HL-60 (cell line): ENCODE data around the gene DIAPH1.

ENCODE experiments used
- DNase-seq, 2 experiments: peaks; one replicate each; pipeline ENCODE4 v3.0.0-alpha.2; 2010 to 2020; ENCODE audit warnings: low read depth in 1 of 2, low spot score in 1 of 2
- H3K27ac ChIP-seq: fragments of 250-450 bp; sonication (Bioruptor Pico); replicated peaks from 2 replicates; pipeline ENCODE4 v1.5.1; 2020; ENCODE audit warnings: mild to moderate bottlenecking, moderate library complexity
- H3K27me3 ChIP-seq: fragments of 250-450 bp; sonication (Bioruptor Pico); 2 replicates; pipeline ENCODE4 v1.5.1; 2021; ENCODE audit warnings: mild to moderate bottlenecking, moderate library complexity; ENCODE audit not compliant: insufficient read depth, poor library complexity, severe bottlenecking
- H3K4me3 ChIP-seq: replicated peaks from 2 replicates; pipeline ENCODE4 v1.5.1; 2011; ENCODE audit warnings: mild to moderate bottlenecking, control low read depth, low read length; ENCODE audit not compliant: insufficient read depth
- GABPA ChIP-seq: IDR thresholded peaks from 2 replicates; pipeline ENCODE4 v1.6.1; 2012; ENCODE audit warnings: low read depth
- POLR2AphosphoS5 ChIP-seq: IDR thresholded peaks from 2 replicates; pipeline ENCODE4 v1.6.1; 2012; ENCODE audit warnings: low read depth
- SPI1 ChIP-seq: IDR thresholded peaks from 2 replicates; pipeline ENCODE4 v1.6.1; 2012; ENCODE audit warnings: low read depth, mild to moderate bottlenecking, borderline replicate concordance
- TF ChIP-seq, protein P1 (sequence below): IDR thresholded peaks from 2 replicates; pipeline ENCODE4 v1.6.1; 2012; ENCODE audit warnings: low read depth; ENCODE audit not compliant: insufficient replicate concordance
- TF ChIP-seq, protein P2 (sequence below): IDR thresholded peaks from one replicate; pipeline ENCODE4 v1.5.1; 2011; ENCODE audit warnings: low read length, control low read depth, inconsistent platforms; ENCODE audit not compliant: insufficient read depth

The DIAPH1 gene

DNA sequence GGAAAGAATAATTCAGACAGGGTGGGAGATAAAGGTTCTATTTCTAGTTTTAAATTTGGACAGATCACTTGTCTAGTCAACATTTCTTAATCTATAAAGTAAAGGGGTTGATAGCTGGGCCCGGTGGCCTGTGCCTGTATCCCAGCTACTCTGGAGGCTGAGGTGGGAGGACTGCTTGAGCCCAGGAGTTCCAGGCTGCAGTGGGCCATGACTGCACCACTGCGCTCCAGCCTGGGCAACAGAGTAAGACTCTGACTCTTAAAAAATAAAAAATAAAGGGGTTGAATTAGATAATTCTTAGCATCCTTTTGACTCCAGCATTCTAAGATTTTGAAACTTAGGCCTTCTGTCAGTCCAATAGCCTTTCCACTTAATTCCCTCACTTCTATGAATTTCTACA is 10.8 kb downstream of the DIAPH1 start:
- H3K27ac ChIP-seq, result peak overlapping the region; percentile 94
- TF ChIP-seq POLR2AphosphoS5 (no peak), SPI1 (no peak), GABPA (no peak)
- TF ChIP-seq, protein P1, sequence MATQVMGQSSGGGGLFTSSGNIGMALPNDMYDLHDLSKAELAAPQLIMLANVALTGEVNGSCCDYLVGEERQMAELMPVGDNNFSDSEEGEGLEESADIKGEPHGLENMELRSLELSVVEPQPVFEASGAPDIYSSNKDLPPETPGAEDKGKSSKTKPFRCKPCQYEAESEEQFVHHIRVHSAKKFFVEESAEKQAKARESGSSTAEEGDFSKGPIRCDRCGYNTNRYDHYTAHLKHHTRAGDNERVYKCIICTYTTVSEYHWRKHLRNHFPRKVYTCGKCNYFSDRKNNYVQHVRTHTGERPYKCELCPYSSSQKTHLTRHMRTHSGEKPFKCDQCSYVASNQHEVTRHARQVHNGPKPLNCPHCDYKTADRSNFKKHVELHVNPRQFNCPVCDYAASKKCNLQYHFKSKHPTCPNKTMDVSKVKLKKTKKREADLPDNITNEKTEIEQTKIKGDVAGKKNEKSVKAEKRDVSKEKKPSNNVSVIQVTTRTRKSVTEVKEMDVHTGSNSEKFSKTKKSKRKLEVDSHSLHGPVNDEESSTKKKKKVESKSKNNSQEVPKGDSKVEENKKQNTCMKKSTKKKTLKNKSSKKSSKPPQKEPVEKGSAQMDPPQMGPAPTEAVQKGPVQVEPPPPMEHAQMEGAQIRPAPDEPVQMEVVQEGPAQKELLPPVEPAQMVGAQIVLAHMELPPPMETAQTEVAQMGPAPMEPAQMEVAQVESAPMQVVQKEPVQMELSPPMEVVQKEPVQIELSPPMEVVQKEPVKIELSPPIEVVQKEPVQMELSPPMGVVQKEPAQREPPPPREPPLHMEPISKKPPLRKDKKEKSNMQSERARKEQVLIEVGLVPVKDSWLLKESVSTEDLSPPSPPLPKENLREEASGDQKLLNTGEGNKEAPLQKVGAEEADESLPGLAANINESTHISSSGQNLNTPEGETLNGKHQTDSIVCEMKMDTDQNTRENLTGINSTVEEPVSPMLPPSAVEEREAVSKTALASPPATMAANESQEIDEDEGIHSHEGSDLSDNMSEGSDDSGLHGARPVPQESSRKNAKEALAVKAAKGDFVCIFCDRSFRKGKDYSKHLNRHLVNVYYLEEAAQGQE, result no peak
- TF ChIP-seq, protein P2, sequence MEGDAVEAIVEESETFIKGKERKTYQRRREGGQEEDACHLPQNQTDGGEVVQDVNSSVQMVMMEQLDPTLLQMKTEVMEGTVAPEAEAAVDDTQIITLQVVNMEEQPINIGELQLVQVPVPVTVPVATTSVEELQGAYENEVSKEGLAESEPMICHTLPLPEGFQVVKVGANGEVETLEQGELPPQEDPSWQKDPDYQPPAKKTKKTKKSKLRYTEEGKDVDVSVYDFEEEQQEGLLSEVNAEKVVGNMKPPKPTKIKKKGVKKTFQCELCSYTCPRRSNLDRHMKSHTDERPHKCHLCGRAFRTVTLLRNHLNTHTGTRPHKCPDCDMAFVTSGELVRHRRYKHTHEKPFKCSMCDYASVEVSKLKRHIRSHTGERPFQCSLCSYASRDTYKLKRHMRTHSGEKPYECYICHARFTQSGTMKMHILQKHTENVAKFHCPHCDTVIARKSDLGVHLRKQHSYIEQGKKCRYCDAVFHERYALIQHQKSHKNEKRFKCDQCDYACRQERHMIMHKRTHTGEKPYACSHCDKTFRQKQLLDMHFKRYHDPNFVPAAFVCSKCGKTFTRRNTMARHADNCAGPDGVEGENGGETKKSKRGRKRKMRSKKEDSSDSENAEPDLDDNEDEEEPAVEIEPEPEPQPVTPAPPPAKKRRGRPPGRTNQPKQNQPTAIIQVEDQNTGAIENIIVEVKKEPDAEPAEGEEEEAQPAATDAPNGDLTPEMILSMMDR, result no peak

DNA sequence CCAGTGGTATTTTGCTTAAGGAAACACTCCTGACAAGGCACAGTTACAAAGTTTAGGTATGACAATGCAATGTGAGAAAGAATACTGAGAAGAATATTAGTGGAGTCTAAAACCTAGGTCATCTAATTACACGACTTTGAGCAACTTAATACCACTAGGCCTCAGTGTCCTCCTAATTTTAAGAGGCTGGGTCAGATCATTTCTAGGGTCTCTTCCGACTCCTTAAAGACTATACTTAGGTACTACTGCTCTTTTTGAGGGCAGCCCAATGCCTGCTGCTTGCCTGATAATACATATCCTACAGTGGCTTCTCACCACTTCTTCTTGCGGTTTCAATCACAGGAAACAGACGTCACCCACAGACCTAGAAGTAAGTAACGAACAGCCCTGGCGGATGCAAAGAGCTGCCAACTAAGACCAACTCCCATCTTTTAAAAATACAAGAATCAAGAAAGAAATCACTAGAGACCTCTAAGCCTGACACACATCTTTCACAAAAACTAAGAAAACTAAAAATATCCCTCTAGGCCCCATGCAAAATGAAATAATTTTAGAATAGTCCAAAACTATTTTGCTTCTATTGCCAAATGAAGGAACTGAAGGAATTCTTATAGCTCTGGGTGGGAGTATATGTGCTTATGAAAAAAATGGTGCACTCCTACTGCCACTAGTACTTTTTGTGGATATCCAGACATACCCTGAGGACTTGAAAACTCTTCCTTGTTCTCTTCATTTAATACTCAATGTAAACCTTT is 13.1 kb downstream of the DIAPH1 start:
- peak; percentile 73 to 94 for DNase-seq
- Histone ChIP-seq H3K27ac (peak overlapping the region; percentile 94), H3K27me3 (no peaks in the 10 kb centered on the region), H3K4me3 (no peak overlapping the region)
- TF ChIP-seq, protein P2, result no peak
- TF ChIP-seq POLR2AphosphoS5 (peak; percentile 98), SPI1 (peak; percentile 65; the same call in 1 of the 2 replicates), GABPA (peak; percentile 9; the same call in 1 of the 2 replicates)
- TF ChIP-seq, protein P1, result no peak

More for the DNA sequence above, 10.8 kb downstream of the DIAPH1 start:
- Histone ChIP-seq H3K27me3 (no peaks in the 10 kb centered on the region), H3K4me3 (no peak overlapping the region)
- no peak for DNase-seq

DNA sequence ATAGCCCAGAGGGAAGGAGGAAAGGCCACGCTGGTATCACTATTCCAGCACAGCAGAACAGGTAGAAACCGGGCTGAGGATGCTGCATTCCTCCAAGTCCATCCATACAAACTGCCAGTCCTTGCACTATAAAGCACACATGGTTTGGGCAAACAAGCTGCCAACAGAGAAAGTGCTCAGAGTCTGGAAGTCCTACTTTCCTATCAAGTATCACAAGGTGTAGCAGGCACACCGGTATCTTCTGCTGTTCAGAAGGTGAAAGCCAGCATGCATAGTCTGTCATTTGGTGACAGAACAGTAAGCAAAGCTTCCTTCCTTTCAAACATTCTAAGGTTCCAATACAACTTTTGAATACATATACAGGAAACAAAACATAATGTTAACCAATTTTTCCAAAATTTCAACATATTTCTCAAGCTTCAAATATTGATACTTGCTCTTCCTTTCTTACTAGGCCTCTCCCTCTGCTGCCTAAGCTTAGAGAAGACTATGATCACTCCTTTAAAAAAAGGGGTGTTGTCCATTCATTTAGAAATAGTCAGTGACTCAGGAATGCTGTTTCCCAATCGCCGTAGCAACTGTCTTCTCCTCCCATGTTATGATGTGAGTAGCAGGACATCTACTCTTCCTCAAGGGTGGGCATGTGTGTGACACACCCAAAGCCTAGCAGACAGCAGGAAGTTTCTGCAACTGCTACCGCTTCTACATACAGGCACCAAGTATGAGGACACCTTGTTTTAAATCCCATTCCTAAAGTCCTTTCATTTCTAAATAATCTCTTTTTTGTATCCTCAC is 14.7 kb downstream of the DIAPH1 start:
- peak; percentile 88 to 97 for DNase-seq
- no peaks in the 10 kb centered on the region for H3K27me3 ChIP-seq
- TF ChIP-seq SPI1, result peak; percentile 11; the same call in 1 of the 2 replicates
- TF ChIP-seq, protein P1, result no peak
- peak; percentile 68; the same call in 1 of the 2 replicates for TF ChIP-seq POLR2AphosphoS5
- TF ChIP-seq, protein P2, result no peak
- no peak overlapping the region for H3K4me3 ChIP-seq
- peak overlapping the region; percentile 94 for H3K27ac ChIP-seq
